VCaP (cell line): ENCODE results near the gene INHBB.

Experiments used
- H3K27ac ChIP-seq: fragments of 450-650 bp; 2 replicates; pipeline ENCODE4 v1.5.1; 2017
- TF ChIP-seq, protein P1 (sequence below): fragments of 450-650 bp; conservative IDR thresholded peaks from 2 replicates; pipeline ENCODE4 v1.5.1; 2017; ENCODE audit warnings: mild to moderate bottlenecking, moderate library complexity

INHBB gene

DNA sequence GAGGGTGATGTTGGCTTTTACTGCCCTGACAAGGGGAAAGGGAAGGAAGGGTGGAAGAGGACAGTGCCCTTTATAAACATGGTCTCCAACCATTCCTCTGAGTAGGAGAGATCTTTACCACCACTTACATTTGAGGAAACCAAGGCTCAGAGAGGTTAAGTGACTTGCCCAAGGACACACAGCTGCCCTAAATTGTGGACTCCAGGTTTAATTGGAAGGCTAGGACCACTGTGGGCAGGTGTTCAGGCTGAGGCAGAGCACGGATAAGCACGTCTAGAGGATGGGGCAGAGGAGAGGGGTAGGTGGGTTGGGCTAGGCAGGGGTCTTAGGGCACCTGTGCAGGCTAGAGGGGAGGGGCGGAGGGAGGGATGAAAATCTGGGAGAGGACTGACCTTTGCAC is 32.7 kb downstream of the INHBB start:
- H3K27ac ChIP-seq = no peak overlapping the region
- TF ChIP-seq, protein P1, sequence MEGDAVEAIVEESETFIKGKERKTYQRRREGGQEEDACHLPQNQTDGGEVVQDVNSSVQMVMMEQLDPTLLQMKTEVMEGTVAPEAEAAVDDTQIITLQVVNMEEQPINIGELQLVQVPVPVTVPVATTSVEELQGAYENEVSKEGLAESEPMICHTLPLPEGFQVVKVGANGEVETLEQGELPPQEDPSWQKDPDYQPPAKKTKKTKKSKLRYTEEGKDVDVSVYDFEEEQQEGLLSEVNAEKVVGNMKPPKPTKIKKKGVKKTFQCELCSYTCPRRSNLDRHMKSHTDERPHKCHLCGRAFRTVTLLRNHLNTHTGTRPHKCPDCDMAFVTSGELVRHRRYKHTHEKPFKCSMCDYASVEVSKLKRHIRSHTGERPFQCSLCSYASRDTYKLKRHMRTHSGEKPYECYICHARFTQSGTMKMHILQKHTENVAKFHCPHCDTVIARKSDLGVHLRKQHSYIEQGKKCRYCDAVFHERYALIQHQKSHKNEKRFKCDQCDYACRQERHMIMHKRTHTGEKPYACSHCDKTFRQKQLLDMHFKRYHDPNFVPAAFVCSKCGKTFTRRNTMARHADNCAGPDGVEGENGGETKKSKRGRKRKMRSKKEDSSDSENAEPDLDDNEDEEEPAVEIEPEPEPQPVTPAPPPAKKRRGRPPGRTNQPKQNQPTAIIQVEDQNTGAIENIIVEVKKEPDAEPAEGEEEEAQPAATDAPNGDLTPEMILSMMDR = no peak

DNA sequence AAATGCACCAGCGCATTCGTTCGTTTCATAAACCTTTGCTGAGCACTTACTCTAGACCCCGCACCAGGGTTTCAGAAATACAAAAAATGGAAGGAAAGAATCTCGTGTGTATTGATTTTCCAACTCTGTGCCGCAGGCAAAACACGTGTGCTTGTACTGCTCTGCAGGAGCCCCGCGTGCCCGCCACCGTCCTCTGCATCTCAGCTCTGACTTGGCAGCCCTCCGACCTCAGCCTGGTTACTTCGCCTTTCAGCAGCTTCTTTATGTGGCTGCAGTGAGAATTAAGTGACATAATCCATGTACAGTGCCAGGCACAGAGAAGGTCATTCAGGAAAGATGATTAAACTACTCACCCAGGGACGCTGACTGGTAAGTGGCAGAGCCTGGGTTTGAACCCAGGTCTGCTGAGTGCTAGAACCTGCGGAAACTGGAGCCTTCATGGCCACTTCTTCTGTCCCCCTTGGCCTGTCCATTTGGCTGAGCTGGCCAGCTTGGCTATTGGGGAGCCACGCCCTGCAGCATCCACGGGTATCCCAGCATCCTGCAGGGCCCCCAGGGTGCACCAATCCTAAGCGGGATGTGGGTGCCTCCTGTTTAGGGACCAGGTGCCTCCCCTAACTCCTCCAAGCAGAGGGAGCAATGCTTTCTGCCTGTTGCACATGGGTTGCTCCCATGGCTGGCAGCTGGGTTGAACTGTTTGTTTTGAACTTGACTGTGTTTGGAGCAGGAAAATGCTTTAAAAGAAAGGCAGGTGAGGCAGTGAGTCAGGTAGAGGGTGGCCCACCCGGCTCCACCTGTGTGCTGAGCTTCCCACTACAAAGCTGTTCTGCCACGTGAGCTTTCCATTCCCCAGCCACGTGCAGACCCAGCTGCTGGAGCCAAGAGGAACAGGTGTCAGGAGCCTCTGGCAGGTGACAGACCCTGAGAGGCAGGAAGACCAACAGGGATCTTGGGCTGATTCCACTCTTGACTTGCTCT is 34.3 kb downstream of the INHBB start:
- TF ChIP-seq, protein P1 = no peak
- H3K27ac ChIP-seq = no peak overlapping the region

DNA sequence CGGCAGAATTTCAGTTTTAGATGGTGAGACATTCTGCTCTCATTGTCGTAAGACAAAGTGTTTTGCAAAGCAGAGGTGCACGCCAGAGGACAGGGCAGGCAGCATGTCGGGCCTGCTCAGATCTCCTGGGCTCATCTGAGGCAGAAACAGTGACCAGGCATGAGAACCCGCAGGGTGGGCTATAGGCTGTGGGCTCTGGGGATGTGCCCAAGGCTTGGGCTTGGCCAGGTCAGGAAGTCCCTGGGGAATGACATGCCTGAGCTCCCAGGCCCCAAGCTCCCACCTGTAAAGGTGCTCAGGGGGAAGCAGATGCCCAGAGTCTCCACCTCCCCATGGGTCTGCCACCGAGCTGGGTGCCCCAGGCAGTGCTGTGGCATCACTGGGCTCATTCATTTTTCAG is 35.3 kb downstream of the INHBB start:
- H3K27ac ChIP-seq = no peak overlapping the region
- TF ChIP-seq, protein P1 = no peak

DNA sequence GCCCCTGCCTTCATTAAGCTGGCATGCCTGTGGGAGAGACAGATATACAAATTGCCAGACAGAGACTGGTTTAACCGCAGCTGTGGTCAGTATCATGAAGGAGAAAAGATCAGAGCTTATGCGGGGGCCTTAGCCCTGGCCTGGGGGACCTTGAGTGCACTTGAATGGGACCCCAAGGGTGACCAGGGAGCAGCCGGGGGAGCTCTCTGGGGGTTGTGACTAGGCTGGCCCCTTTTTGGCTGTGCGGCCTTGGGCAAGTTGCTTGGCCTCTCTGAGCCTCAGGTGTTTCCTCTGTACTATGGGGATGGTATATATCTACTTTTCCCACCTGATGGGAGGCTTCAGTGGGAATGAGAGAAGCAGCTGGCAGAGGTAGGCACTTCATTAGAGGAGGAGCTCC is 35.7 kb downstream of the INHBB start:
- H3K27ac ChIP-seq = no peak overlapping the region
- TF ChIP-seq, protein P1 = no peak

DNA sequence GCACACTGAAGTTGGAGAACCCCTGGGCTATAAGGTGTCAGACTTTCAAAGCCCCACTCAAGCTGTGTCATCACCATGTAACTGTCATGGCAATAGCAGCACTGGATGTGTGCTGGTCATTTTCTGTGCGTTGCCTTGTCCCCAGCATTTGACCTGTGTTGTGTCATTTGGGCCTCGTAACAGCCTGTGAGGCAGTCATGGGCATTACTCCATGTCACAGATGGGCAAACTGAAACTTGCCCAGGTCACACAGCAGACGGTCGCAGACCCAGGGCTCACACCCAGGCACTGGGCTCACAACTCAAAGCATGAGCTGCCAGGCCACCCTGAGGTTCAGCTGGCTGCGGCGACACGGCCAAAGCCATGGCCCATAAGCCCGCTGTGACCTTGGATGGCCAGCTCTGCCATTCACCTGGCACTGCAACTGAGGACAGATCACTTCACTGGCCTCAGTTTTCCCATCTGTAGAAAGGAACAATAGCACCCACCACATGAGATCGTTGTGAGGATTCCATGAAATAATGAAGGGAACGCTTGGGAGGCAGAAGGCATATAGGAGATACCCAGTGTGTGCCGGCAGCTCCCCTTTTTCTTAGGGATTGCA is 36.7 kb downstream of the INHBB start:
- H3K27ac ChIP-seq = no peak overlapping the region
- TF ChIP-seq, protein P1 = no peak

DNA sequence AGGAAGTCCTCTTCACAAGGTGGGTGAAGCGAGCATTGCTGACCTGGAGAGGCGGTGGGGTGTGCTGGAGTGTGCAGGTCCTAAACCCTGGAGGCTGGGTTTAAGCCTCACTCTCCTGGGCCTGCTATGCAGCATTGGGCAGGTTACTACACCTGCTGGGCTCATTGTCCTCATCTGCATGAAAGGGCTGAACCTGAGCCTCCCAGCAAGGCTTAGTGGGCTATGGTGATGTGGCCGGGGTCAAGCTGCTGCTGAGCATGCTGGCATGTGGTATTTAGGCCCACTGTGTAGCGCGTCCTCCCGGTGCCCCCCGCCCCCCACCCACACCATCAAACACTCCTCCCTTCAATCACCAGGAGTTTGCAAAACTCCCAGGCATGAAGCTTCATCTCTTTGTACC is 37.3 kb downstream of the INHBB start:
- H3K27ac ChIP-seq = no peak overlapping the region
- TF ChIP-seq, protein P1 = no peak

DNA sequence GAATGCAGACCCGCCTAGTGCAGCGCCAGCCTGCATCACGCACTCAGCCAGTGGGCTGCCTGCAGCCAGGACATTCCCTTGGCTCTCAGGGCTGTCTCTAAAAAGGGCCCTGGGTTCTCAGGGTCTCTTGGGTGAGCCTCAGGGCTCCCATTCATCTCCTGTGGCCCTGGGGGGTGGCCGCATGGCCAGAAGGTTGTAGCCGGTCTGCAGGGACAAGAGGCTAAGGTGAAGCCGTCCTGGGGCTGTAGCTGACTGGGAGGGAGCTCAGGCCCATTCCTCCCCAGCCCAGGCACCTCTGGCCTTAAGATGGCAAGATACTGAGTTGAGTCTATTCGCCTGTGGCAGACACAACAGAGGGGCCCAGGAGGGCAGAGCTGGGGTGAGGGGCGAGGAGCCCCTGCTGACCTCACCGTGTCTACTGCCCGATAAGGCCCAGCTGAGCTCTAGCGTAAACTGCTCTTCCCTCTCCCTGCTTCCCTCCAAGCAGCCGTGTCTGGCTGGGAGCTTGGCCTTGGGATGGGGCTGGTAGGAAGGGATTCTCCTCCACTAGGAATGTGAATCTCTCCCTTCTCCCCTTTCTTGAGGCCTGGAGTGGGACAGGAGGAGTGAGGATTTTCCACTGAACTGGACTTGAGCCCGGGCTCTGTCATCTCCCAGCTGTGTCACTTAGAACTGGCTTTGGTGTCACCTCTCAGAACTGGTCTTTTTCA is 37.9 kb downstream of the INHBB start:
- TF ChIP-seq, protein P1 = no peak
- no peak overlapping the region for H3K27ac ChIP-seq
